Spleen (tissue), 11 donors: ENCODE data around the gene TFB2M. TPM values are rescaled to one million over a fixed set of nuclear protein-coding genes. Genes with fewer than 3 reads are reported as not detected.

Experiments used
- DNase-seq: peaks from one replicate; pipeline ENCODE4 v3.0.0-alpha.2; 2020
- H3K27ac ChIP-seq, 8 donors: fragments of 200-600 bp; sonication (generic) in 7 of 8; 1 replicate in 4 of 8; 2 replicates in 4 of 8; pipeline versions ENCODE4 v1.5.0 to v1.8.0; 2016 to 2021; ENCODE audit warnings: inconsistent platforms in 4 of 8, mild to moderate bottlenecking in 4 of 8, moderate library complexity in 1 of 8
- H3K27me3 ChIP-seq, 7 donors: fragments of 200-600 bp; sonication (generic) in 6 of 7; replicated peaks in 1 of 7; 1 replicate in 4 of 7; 2 replicates in 3 of 7; pipeline versions ENCODE4 v1.5.0 to v1.8.0; 2016 to 2021; ENCODE audit warnings: inconsistent platforms in 3 of 7, mild to moderate bottlenecking in 1 of 7
- H3K36me3 ChIP-seq, 6 donors: fragments of 200-600 bp; sonication (generic) in 5 of 6; 1 replicate in 4 of 6; 2 replicates in 2 of 6; pipeline versions ENCODE4 v1.5.0 to v1.8.0; 2016 to 2021; ENCODE audit warnings: inconsistent platforms in 2 of 6
- H3K4me1 ChIP-seq, 6 donors: fragments of 200-600 bp; sonication (generic) in 5 of 6; 1 replicate in 3 of 6; 2 replicates in 3 of 6; pipeline versions ENCODE4 v1.5.0 to v1.8.0; 2016 to 2021; ENCODE audit warnings: inconsistent platforms in 3 of 6
- H3K4me3 ChIP-seq, 8 donors: fragments of 200-600 bp; sonication (generic) in 7 of 8; 1 replicate in 4 of 8; 2 replicates in 4 of 8; pipeline versions ENCODE4 v1.5.0 to v1.8.0; 2016 to 2021; ENCODE audit warnings: inconsistent platforms in 4 of 8, mild to moderate bottlenecking in 4 of 8, moderate library complexity in 2 of 8
- H3K9me3 ChIP-seq, 8 donors: fragments of 200-600 bp; sonication (generic) in 7 of 8; 1 replicate in 4 of 8; 2 replicates in 4 of 8; pipeline versions ENCODE4 v1.5.0 to v1.8.0; 2016 to 2021; ENCODE audit warnings: inconsistent platforms in 4 of 8
- CTCF ChIP-seq, 11 experiments: fragments of 200-600 bp in 7 of 11; fragments of 450-650 bp in 4 of 11; sonication (generic) in 4 of 11; IDR thresholded peaks in 8 of 11; conservative IDR thresholded peaks in 3 of 11; 1 replicate in 7 of 11; 2 replicates in 4 of 11; pipeline versions ENCODE4 v1.4.0 to v1.8.0; 2016 to 2021; ENCODE audit warnings: antibody characterized with exemption in 11 of 11, inconsistent platforms in 4 of 11, mild to moderate bottlenecking in 1 of 11
- POLR2A ChIP-seq, 3 donors: fragments of 450-650 bp; IDR thresholded peaks; one replicate each; pipeline ENCODE4 v1.5.1; 2017; ENCODE audit warnings: antibody characterized with exemption in 3 of 3, mild to moderate bottlenecking in 1 of 3
- POLR2AphosphoS5 ChIP-seq, 3 donors: sonication (generic); formaldehyde crosslinking; IDR thresholded peaks; one replicate each; pipeline ENCODE4 v1.5.1; 2017; ENCODE audit warnings: antibody characterized with exemption in 3 of 3
- WGBS, 5 donors: extraction: QIAGEN DNeasy Blood & Tissue Kit in 3 of 5; methylation state at CpG; one replicate each; pipeline versions ENCODE4 v1.1.5 to v1.1.7; 2013 to 2018; 5-methylcytosine and 5-hydroxymethylcytosine counted together
- intact Hi-C: fragments of 100-400 bp; cut with DNase I; formaldehyde crosslinking; loops from one replicate; pipeline ENCODE4 v1.15.0; 2023; ENCODE audit warnings: low total_unique reads
- polyA plus RNA-seq, 3 donors: library from polyadenylated mRNA; stranded (reverse); fragments of 200-250 nt; gene quantifications; one replicate each; pipeline ENCODE4 v1.2.1, GENCODE V29; 2013
- total RNA-seq, 7 donors: library from RNA; depleted of rRNA in 3 of 7; stranded (reverse); fragments of >200 nt in 3 of 7; fragmentation: NEBNext Ultra II Directional in 4 of 7; extraction: Animal tissue kit (Norgen Biotek cat#: 25700) in 4 of 7; gene quantifications; one replicate each; pipeline versions ENCODE4 v1.1.0 to v1.2.1, GENCODE V29; 2016 to 2021
- donor health status: healthy with polysubstance abuse.
- donor health status: DM: no; HTN: no; CAD: no; lungs with moderate emphysema.
- donor health status: DM: no; HTN: no; CAD: no.
- donor health status: Bipolar disorder and iron deficiency.
- donor health status: healthy.
- donor health status: DM: no; HTN: no; CAD: no.
- donor health status: DM: yes; HTN: yes; CAD: no.

Gene TFB2M
- total and polyA plus RNA-seq, 10 donors: 7.2 to 11.9 (median 8.8) TPM

- WGBS, 5 donors: 76 to 100% (median 81%) methylated on average over 3 to 7 of the region's 7 CpGs
- Histone ChIP-seq H3K4me1 (no peaks in the 10 kb centered on the region), H3K27me3 (no peaks in the 10 kb centered on the region), H3K9me3 (peaks cover 6 to 53% (median 37%) of the 10 kb centered on the region in 8 donors), H3K4me3 (no peak overlapping the region), H3K36me3 (no peaks in the 10 kb centered on the region), H3K27ac (no peak overlapping the region)
- TF ChIP-seq CTCF (IDR thresholded peaks at IDR 0.05 in 8 of 11, conservative IDR thresholded peaks at IDR 0.05 in 3 of 11): no peak
- no peak for TF ChIP-seq POLR2AphosphoS5 (IDR thresholded peaks at IDR 0.05)
- TF ChIP-seq POLR2A (IDR thresholded peaks at IDR 0.05): no peak
- intact Hi-C loops: no loop called here
- no peak for DNase-seq
These were observed 48.7 kb downstream of the TFB2M start for GRCh38 chr1:246517391-246517790.

GRCh38 chr1:246516126-246516525 lies 49.9 kb downstream of the TFB2M start:
- intact Hi-C loops: no loop called here
- H3K36me3 ChIP-seq: no peaks in the 10 kb centered on the region
- H3K27me3 ChIP-seq: no peaks in the 10 kb centered on the region
- no peak overlapping the region for H3K27ac ChIP-seq
- H3K4me1 ChIP-seq: no peaks in the 10 kb centered on the region
- no peak for TF ChIP-seq CTCF (IDR thresholded peaks at IDR 0.05 in 8 of 11, conservative IDR thresholded peaks at IDR 0.05 in 3 of 11)
- TF ChIP-seq POLR2A (IDR thresholded peaks at IDR 0.05): no peak
- no peak for TF ChIP-seq POLR2AphosphoS5 (IDR thresholded peaks at IDR 0.05)
- no peak overlapping the region for H3K4me3 ChIP-seq
- 85 to 97% (median 96%) methylated on average over 9 to 10 of the region's 10 CpGs for WGBS, 5 donors
- DNase-seq: no peak
- peaks cover 6 to 53% (median 37%) of the 10 kb centered on the region in 8 donors for H3K9me3 ChIP-seq

- Histone ChIP-seq H3K36me3 (no peaks in the 10 kb centered on the region), H3K27me3 (no peaks in the 10 kb centered on the region), H3K4me1 (no peaks in the 10 kb centered on the region), H3K4me3 (no peak overlapping the region), H3K9me3 (peaks cover 6 to 53% (median 37%) of the 10 kb centered on the region in 8 donors), H3K27ac (no peak overlapping the region)
- no peak for DNase-seq
- WGBS, 5 donors: 73 to 91% (median 86%) methylated on average over 3 of the region's 3 CpGs
- TF ChIP-seq POLR2AphosphoS5 (IDR thresholded peaks at IDR 0.05) (no peak), POLR2A (IDR thresholded peaks at IDR 0.05) (no peak)
- intact Hi-C loops: no loop called here
These were observed 50.6 kb downstream of the TFB2M start for GRCh38 chr1:246515390-246516005.

GRCh38 chr1:246513619-246514343 lies 52.3 kb downstream of the TFB2M start:
- Histone ChIP-seq H3K27ac (no peak overlapping the region), H3K4me1 (no peaks in the 10 kb centered on the region), H3K27me3 (no peaks in the 10 kb centered on the region), H3K36me3 (no peaks in the 10 kb centered on the region), H3K9me3 (peaks cover 6 to 53% (median 37%) of the 10 kb centered on the region in 8 donors), H3K4me3 (no peak overlapping the region)
- intact Hi-C loops: no loop called here
- 91 to 100% (median 95%) methylated on average over 2 to 7 of the region's 7 CpGs for WGBS, 5 donors
- DNase-seq: no peak
- no peak for TF ChIP-seq CTCF (IDR thresholded peaks at IDR 0.05 in 8 of 11, conservative IDR thresholded peaks at IDR 0.05 in 3 of 11)
- TF ChIP-seq POLR2AphosphoS5 (IDR thresholded peaks at IDR 0.05): no peak
- no peak for TF ChIP-seq POLR2A (IDR thresholded peaks at IDR 0.05)
